B cell (primary cell): Measurements from ENCODE around the gene DYNC1I1. TPM values are rescaled to one million over a fixed set of nuclear protein-coding genes. Genes with fewer than 3 reads are reported as not detected.

Experiments
- ATAC-seq: fragments of 200-7000 bp; cut with Tn5 transposase; one replicate; pipeline ENCODE4 v1.10.0; 2021; ENCODE audit warnings: low read depth, mild to moderate bottlenecking, moderate number of reproducible peaks, moderate library complexity
- CTCF ChIA-PET: fragments of 350-600 bp; sonication (Branson Sonifier 250); formaldehyde crosslinking; loops from one replicate; lab custom pipeline; 2021; ENCODE audit warnings: antibody characterized with exemption, inconsistent platforms; lab: Charles Lee
- POLR2A ChIA-PET: fragments of 350-600 bp; sonication (Branson Sonifier 250); formaldehyde crosslinking; loops from one replicate; lab custom pipeline; 2021; ENCODE audit warnings: antibody characterized with exemption; lab: Charles Lee
- DNase-seq: peaks from one replicate; pipeline ENCODE4 v3.0.0; 2013
- H2AFZ ChIP-seq: 2 replicates; pipeline ENCODE4 v1.6.1; 2012; ENCODE audit warnings: mild to moderate bottlenecking, low read depth, low read length; ENCODE audit not compliant: insufficient read depth, poor library complexity, severe bottlenecking
- H3K27ac ChIP-seq, 2 donors: 1 replicate in 1 of 2; 2 replicates in 1 of 2; pipeline ENCODE4 v1.5.1; 2012 to 2013; ENCODE audit warnings: low read length in 2 of 2, mild to moderate bottlenecking in 2 of 2, moderate library complexity in 1 of 2
- H3K27me3 ChIP-seq, 4 experiments: fragments of 200-600 bp in 1 of 4; sonication (generic) in 1 of 4; replicated peaks in 1 of 4; 1 replicate in 2 of 4; 2 replicates in 2 of 4; pipeline versions ENCODE4 v1.6.1 to v1.7.0; 2013 to 2016; ENCODE audit warnings: low read length in 3 of 4, mild to moderate bottlenecking in 2 of 4, mixed read lengths in 1 of 4, moderate library complexity in 1 of 4; ENCODE audit not compliant: insufficient read depth in 4 of 4, control insufficient read depth in 3 of 4; ENCODE audit errors: control extremely low read depth in 1 of 4
- H3K36me3 ChIP-seq, 2 experiments: replicated peaks in 1 of 2; 1 replicate in 1 of 2; 2 replicates in 1 of 2; pipeline versions ENCODE4 v1.6.1 to v1.7.1; 2013; ENCODE audit warnings: low read length in 1 of 2; ENCODE audit not compliant: insufficient read depth in 2 of 2, control insufficient read depth in 1 of 2; ENCODE audit errors: control extremely low read depth in 1 of 2, extremely low read depth in 1 of 2
- H3K4me1 ChIP-seq, 2 donors: fragments of 200-600 bp in 1 of 2; sonication (generic) in 1 of 2; 1 replicate in 1 of 2; 2 replicates in 1 of 2; pipeline versions ENCODE4 v1.5.1 to v1.6.1; 2013 to 2017; ENCODE audit warnings: low read length in 2 of 2; ENCODE audit not compliant: control insufficient read depth in 2 of 2, insufficient read depth in 2 of 2
- H3K4me2 ChIP-seq: replicated peaks from 2 replicates; pipeline ENCODE3; 2012; ENCODE audit warnings: mild to moderate bottlenecking, low read depth, low read length; ENCODE audit not compliant: poor library complexity, severe bottlenecking
- H3K4me3 ChIP-seq, 5 experiments: fragments of 200-600 bp in 1 of 5; sonication (generic) in 1 of 5; 1 replicate in 3 of 5; 2 replicates in 2 of 5; pipeline versions ENCODE4 v1.5.1 to v1.7.0; 2011 to 2016; ENCODE audit warnings: low read length in 4 of 5, mild to moderate bottlenecking in 4 of 5, low read depth in 2 of 5, control low read depth in 1 of 5, moderate library complexity in 1 of 5; ENCODE audit not compliant: insufficient read depth in 1 of 5; ENCODE audit errors: control extremely low read depth in 1 of 5, extremely low read depth in 1 of 5
- H3K79me2 ChIP-seq: fragments of 200-600 bp; sonication (generic); one replicate; pipeline ENCODE4 v1.6.0; 2016; ENCODE audit warnings: low read length; ENCODE audit not compliant: control insufficient read depth, insufficient read depth
- H3K9ac ChIP-seq: fragments of 200-600 bp; sonication (generic); 2 replicates; pipeline ENCODE4 v1.6.1; 2017; ENCODE audit warnings: mild to moderate bottlenecking, low read length, moderate library complexity
- H3K9me3 ChIP-seq, 3 donors: one replicate each; pipeline versions ENCODE4 v1.6.1 to v1.7.1; 2013; ENCODE audit warnings: low read length in 2 of 3; ENCODE audit not compliant: control insufficient read depth in 2 of 3, insufficient read depth in 1 of 3; ENCODE audit errors: control extremely low read depth in 1 of 3
- H4K20me1 ChIP-seq: 2 replicates; pipeline ENCODE4 v1.6.0; 2012; ENCODE audit warnings: mild to moderate bottlenecking, low read length; ENCODE audit not compliant: insufficient read depth, control insufficient read depth, poor library complexity, severe bottlenecking
- H3K27ac Mint-ChIP-seq: one replicate; pipeline ENCODE4 v1.8.0; 2021; ENCODE audit warnings: mixed read lengths
- H3K27me3 Mint-ChIP-seq: one replicate; pipeline ENCODE4 v1.8.0; 2021; ENCODE audit warnings: mixed read lengths
- H3K4me1 Mint-ChIP-seq: one replicate; pipeline ENCODE4 v1.8.0; 2021; ENCODE audit warnings: mixed read lengths
- H3K4me3 Mint-ChIP-seq: one replicate; pipeline ENCODE4 v1.8.0; 2021; ENCODE audit warnings: mixed read lengths
- H3K9me3 Mint-ChIP-seq: one replicate; pipeline ENCODE4 v1.8.0; 2022; ENCODE audit warnings: mixed read lengths; ENCODE audit not compliant: insufficient read depth
- EZH2 ChIP-seq: IDR thresholded peaks from 2 replicates; pipeline ENCODE4 v1.6.1; 2012; ENCODE audit warnings: borderline replicate concordance, low read depth, mild to moderate bottlenecking, moderate library complexity, low read length; ENCODE audit not compliant: insufficient read depth, poor library complexity, severe bottlenecking
- WGBS: methylation state at CpG from one replicate; pipeline ENCODE4 v1.1.5; 2013; ENCODE audit warnings: missing lambda C conversion rate; ENCODE audit not compliant: insufficient coverage; 5-methylcytosine and 5-hydroxymethylcytosine counted together
- intact Hi-C: fragments of 100-400 bp; cut with micrococcal nuclease; formaldehyde crosslinking; loops from one replicate; pipeline ENCODE4 v1.10.0; 2022
- polyA plus RNA-seq: library from polyadenylated mRNA; depleted of rRNA; stranded (reverse); fragments of >200 nt; gene quantifications from 2 replicates; pipeline ENCODE4 v1.2.3, GENCODE V29; 2012
- total RNA-seq, 2 donors: library from RNA; stranded (reverse); fragments of 120-200 nt in 1 of 2; gene quantifications; 1 replicate in 1 of 2; 2 replicates in 1 of 2; pipeline versions ENCODE4 v1.2.3 to v1.2.4, GENCODE V29; 2013 to 2022
- TF ChIP-seq, protein P1 (sequence below): fragments of 200-600 bp; IDR thresholded peaks from one replicate; pipeline ENCODE4 v1.8.0; 2022; ENCODE audit warnings: antibody characterized with exemption, mild to moderate bottlenecking

Gene DYNC1I1
- total and polyA plus RNA-seq, 2 donors (not counting 1 experiment from before 2014, with no cell fraction given): not detected

DNA sequence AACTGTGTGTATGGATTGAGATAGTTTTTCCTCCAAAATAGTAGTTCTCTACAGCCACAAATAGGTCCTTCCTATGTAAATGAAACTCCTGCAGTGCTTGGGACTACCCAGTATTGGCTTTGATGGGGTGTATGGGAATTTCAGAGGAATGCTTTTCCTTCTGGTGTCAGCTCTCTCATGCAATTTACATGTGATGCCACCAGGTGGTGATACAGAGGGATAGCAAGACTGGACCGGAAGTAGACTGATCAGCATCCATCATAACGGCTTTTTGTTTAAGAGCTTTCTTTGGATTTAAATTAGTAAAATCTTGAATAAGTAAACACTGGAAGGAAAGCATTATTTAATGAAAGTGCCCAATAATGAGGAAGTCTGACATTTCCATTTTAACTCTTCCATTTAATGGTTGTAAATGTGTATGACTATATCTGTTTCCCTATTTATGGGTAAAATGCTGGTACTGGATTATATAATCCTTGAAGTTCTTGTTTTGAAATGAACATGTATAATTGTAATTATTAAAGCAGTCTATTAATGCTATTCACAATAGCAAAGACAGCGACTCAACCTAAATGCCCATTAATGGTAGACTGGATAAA, 22.7 kb downstream of the DYNC1I1 start:
- ChIA-PET POLR2A (no interaction called here), CTCF (no interaction called here)
- 100% methylated on average over 1 of the region's 3 CpGs for WGBS
- Mint-ChIP-seq H3K4me1 (no peaks in the 10 kb centered on the region), H3K27me3 (peaks cover 13% of the 10 kb centered on the region), H3K27ac (no peak overlapping the region), H3K4me3 (no peak overlapping the region), H3K9me3 (no peaks in the 10 kb centered on the region)
- no peaks in the 10 kb centered on the region for H3K79me2 ChIP-seq
- TF ChIP-seq, protein P1, sequence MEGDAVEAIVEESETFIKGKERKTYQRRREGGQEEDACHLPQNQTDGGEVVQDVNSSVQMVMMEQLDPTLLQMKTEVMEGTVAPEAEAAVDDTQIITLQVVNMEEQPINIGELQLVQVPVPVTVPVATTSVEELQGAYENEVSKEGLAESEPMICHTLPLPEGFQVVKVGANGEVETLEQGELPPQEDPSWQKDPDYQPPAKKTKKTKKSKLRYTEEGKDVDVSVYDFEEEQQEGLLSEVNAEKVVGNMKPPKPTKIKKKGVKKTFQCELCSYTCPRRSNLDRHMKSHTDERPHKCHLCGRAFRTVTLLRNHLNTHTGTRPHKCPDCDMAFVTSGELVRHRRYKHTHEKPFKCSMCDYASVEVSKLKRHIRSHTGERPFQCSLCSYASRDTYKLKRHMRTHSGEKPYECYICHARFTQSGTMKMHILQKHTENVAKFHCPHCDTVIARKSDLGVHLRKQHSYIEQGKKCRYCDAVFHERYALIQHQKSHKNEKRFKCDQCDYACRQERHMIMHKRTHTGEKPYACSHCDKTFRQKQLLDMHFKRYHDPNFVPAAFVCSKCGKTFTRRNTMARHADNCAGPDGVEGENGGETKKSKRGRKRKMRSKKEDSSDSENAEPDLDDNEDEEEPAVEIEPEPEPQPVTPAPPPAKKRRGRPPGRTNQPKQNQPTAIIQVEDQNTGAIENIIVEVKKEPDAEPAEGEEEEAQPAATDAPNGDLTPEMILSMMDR: peak; percentile 22
- no peak for TF ChIP-seq EZH2
- H3K9ac ChIP-seq: no peak overlapping the region
- DNase-seq (no peak), ATAC-seq (no peak)
- no peaks in the 10 kb centered on the region for H4K20me1 ChIP-seq
- no peak overlapping the region for H3K4me3 ChIP-seq
- no peaks in the 10 kb centered on the region for H3K9me3 ChIP-seq
- H2AFZ ChIP-seq: no peak overlapping the region
- H3K27ac ChIP-seq: no peak overlapping the region
- intact Hi-C loops: no loop called here
- H3K4me1 ChIP-seq: no peaks in the 10 kb centered on the region
- no peak overlapping the region for H3K4me2 ChIP-seq
- no peaks in the 10 kb centered on the region for H3K36me3 ChIP-seq
- no peaks in the 10 kb centered on the region for H3K27me3 ChIP-seq

DNA sequence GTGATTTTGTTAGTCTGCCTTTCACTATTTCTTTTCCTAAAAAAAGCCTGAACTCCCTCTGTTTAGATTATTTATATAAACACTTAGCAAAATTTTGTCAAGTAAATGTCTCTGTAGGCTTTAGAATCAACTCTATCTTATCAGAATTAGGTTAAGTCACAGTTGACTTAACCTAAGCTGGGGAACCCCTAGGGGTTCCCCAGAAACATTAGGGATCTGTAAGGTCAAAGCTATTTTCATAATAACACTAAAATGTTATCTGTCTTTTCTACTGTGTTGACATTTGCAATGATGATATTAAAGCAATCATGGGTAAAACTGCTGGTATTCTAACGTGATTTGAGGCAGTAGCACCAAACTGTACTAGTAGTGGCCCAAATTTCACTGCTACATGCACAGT, 24.3 kb downstream of the DYNC1I1 start:
- no peaks in the 10 kb centered on the region for H3K36me3 ChIP-seq
- H3K9ac ChIP-seq: no peak overlapping the region
- no peaks in the 10 kb centered on the region for H3K9me3 Mint-ChIP-seq
- no peaks in the 10 kb centered on the region for H3K79me2 ChIP-seq
- no peak for ATAC-seq
- ChIA-PET CTCF (interaction anchor here (0.9 kb wide), 1 partner anchor 75 kb away, joined by 3 read pairs; no protein-coding TSS in a partner anchor), POLR2A (no interaction called here)
- H3K4me2 ChIP-seq: no peak overlapping the region
- H3K27me3 ChIP-seq: no peaks in the 10 kb centered on the region
- intact Hi-C loops: no loop called here
- DNase-seq: no peak
- H3K27me3 Mint-ChIP-seq: peaks cover 17% of the 10 kb centered on the region
- no CpG with 5 or more reads among the region's 1 CpG for WGBS
- H3K4me1 Mint-ChIP-seq: no peaks in the 10 kb centered on the region
- H3K4me3 ChIP-seq: no peak overlapping the region
- no peaks in the 10 kb centered on the region for H3K4me1 ChIP-seq
- no peak overlapping the region for H2AFZ ChIP-seq
- no peaks in the 10 kb centered on the region for H4K20me1 ChIP-seq
- no peak overlapping the region for H3K27ac ChIP-seq
- no peak overlapping the region for H3K27ac Mint-ChIP-seq
- H3K9me3 ChIP-seq: no peaks in the 10 kb centered on the region
- TF ChIP-seq, protein P1: no peak
- TF ChIP-seq EZH2: no peak
- H3K4me3 Mint-ChIP-seq: no peak overlapping the region
